AG09309 (cell line): Measurements from ENCODE around the gene RIC3.
A peak's percentile ranks its signal among the peaks of the same experiment; 100 is the strongest.

Experiments used
- DNase-seq: peaks from one replicate; pipeline ENCODE4 v3.0.0-alpha.2; 2010; ENCODE audit warnings: low read depth
- H3K4me3 ChIP-seq: 2 replicates; pipeline ENCODE4 v1.5.1; 2011; ENCODE audit warnings: mild to moderate bottlenecking, low read depth, low read length, moderate library complexity; ENCODE audit not compliant: control insufficient read depth
- TF ChIP-seq, protein P1 (sequence below): IDR thresholded peaks from 2 replicates; pipeline ENCODE4 v1.5.1; 2011; ENCODE audit warnings: mild to moderate bottlenecking, low read depth, low read length, inconsistent platforms; ENCODE audit not compliant: insufficient read depth, control insufficient read depth; ENCODE audit errors: missing control alignments

Gene RIC3

DNA sequence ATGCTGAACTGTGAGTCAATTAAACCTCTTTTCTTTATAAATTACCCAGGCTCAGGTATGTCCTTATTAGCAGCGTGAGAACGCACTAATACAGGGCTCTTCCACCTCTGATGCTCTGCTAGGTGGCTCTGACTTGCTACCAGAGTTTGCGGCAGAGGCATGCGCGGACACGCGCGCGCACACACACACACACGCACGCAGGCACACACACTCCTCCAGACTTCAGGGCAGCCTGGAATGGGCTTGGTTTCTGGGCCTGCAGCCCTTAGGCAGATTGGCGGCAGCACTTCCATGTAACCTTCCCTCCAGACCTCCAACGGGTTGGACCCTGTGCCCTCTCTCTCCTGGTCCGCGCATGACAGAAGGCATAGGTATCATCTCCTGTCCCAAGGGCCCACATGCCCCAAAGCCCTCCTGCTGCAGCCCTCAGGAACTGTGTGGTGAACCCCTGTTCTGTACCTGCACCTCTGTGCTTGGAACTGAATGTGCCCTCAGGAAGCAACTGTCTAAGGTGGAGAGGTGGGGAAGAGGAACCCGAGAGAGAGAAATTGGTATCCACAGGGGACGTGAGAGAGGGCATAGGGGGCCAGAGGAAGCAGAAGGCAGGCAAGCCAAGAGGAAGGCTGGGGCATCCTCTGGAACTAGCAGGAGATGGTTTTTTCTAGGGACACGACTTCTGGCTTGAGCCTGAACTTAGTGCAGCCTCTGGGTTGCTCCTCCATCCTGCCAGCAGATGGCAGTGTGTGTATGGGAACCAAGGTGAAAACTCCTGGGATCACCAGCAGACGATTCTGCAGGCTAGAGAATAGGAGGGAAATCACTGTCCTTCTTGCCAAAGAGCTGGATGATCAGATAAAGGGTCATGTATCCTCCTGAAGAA is 23.4 kb upstream of the RIC3 start:
- DNase-seq, result peak; percentile 18
- TF ChIP-seq, protein P1, sequence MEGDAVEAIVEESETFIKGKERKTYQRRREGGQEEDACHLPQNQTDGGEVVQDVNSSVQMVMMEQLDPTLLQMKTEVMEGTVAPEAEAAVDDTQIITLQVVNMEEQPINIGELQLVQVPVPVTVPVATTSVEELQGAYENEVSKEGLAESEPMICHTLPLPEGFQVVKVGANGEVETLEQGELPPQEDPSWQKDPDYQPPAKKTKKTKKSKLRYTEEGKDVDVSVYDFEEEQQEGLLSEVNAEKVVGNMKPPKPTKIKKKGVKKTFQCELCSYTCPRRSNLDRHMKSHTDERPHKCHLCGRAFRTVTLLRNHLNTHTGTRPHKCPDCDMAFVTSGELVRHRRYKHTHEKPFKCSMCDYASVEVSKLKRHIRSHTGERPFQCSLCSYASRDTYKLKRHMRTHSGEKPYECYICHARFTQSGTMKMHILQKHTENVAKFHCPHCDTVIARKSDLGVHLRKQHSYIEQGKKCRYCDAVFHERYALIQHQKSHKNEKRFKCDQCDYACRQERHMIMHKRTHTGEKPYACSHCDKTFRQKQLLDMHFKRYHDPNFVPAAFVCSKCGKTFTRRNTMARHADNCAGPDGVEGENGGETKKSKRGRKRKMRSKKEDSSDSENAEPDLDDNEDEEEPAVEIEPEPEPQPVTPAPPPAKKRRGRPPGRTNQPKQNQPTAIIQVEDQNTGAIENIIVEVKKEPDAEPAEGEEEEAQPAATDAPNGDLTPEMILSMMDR, result peak; percentile 96
- H3K4me3 ChIP-seq, result no peak overlapping the region

DNA sequence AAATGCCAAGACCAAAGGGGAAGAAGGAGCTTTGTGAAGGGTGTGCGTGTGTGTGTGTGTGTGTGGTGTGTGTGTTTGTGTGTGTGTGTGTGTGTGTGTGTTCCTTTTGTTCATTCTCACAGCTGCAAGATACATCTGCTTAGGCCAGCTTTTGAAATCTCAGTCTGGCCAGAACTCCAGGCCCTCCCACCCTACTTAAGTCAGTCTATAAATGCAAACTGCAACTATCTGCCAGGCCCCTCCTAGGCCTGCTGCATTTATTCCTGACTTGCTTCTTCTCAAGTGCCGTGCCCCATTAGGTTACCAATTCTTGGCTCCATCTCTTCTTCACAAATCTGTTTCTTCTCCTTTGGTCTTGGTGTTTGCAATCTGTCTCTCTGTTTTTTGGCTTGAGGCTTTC is 21.6 kb upstream of the RIC3 start:
- no peak overlapping the region for H3K4me3 ChIP-seq
- TF ChIP-seq, protein P1, result no peak
- DNase-seq, result no peak

DNA sequence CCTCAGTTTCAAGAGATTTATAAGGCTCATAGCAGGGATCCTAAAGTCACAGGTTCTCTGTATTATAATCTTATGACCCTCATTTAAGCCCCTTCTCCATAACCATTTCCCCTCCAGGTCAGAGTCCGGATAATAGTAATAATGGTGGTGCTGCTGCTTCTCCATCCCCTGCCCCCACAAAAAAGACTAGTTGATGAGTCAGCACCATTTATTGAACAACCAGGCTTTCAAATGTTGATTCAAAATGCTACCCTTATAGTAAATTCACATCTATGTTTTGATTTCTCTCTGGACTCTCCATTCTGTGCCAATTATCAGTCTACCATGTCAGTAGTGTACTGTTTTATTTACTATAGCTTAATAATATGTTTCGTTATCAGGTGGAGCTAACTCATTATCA is 17.6 kb upstream of the RIC3 start:
- no peak for DNase-seq
- TF ChIP-seq, protein P1, result no peak
- no peak overlapping the region for H3K4me3 ChIP-seq

DNA sequence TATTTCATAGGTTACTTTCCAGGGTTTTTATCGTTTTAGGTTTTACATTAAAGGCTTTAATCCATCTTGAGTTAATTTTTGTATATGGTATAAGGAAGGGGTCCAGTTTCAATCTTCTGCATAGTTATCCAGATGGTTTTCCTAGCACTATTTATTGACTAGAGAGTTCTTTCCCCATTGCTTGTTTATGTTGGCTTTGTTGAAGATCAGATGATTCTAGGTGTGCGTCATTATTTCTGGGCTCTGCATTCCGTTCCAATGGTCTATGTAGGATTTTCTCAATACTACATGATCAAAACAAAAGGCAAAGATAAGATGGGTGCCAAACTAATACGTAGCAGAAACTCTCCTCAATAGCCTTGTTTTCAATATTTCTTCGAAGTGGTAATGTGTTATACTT is 14.3 kb upstream of the RIC3 start:
- H3K4me3 ChIP-seq, result no peak overlapping the region
- TF ChIP-seq, protein P1, result no peak
- DNase-seq, result no peak

DNA sequence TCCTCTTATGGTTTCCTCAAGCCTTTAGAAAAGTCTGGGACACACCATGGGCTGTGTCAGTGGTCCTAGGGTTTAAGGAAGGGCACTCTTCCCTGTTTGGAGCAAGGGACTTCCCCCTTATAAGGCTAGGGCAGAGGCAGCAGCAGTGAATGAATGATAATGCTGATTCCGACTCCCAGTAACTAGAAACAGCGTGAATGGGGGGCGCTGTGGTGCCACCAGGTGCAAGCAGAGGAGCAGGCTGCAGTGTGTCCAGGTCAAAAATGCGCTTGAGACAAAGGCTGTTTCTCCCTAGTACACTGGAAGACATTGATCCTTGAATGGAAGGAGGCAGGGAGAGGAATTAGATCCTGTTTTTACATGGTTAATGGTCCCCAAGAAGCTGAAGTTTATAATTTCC is 11.6 kb upstream of the RIC3 start:
- no peak overlapping the region for H3K4me3 ChIP-seq
- TF ChIP-seq, protein P1, result no peak
- DNase-seq, result no peak

DNA sequence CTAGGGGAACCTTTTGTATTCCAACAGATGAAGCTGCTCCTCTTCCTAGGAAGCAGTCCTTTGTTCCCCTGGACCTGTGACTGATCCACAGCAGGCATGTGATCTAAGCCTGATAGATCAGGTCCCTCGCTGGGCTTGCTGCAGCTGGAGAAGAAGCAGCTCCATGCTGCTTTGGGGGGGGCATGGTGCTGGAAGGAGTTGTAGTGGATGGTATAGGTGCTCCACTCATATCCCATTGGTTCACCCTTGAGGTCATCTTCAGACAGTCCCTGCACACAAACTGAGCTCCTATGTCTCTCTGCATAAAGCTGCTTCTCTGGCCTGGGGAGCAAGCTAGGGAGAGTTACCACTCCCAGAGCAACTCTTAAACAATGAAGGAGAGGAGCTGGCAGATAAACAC is 9.5 kb upstream of the RIC3 start:
- H3K4me3 ChIP-seq, result no peak overlapping the region
- DNase-seq, result no peak

More for the DNA sequence above, 9.5 kb upstream of the RIC3 start:
- TF ChIP-seq, protein P1, result no peak
